ENCODE data around the gene GRIPAP1. TPM values are rescaled to one million over a fixed set of nuclear protein-coding genes. Genes with fewer than 3 reads are reported as not detected.

The GRIPAP1 gene
- total RNA-seq, 3 donors from 2014 or later: 31.4 to 47.2 (median 34.1) TPM

GRCh38 chrX:48969471-48969870, 32.6 kb downstream of the GRIPAP1 start:
- no peak for TF ChIP-seq CTCF (IDR thresholded peaks at IDR 0.05)
- TF ChIP-seq POLR2A (IDR thresholded peaks at IDR 0.05): no peak
- TF ChIP-seq POLR2AphosphoS5 (IDR thresholded peaks at IDR 0.05): no peak
- no peaks in the 10 kb centered on the region for H3K4me1 ChIP-seq
- peaks cover 0 to 50% of the 10 kb centered on the region in 2 donors for H3K27me3 ChIP-seq
- no peaks in the 10 kb centered on the region for H3K36me3 ChIP-seq
- no peak for DNase-seq (ENCODE audit: low spot score in 2 of 2)
- H3K4me3 ChIP-seq: no peak overlapping the region
- no peak overlapping the region for H3K27ac ChIP-seq
- intact Hi-C loops (cut with DNase I; ENCODE audit: low total_unique reads): no loop called here
- no peaks in the 10 kb centered on the region for H3K9me3 ChIP-seq

GRCh38 chrX:48968377-48968776, 33.7 kb downstream of the GRIPAP1 start:
- H3K4me3 ChIP-seq: no peak overlapping the region
- no peaks in the 10 kb centered on the region for H3K36me3 ChIP-seq
- peaks cover 0 to 45% of the 10 kb centered on the region in 2 donors for H3K27me3 ChIP-seq
- H3K27ac ChIP-seq: no peak overlapping the region
- no peak for DNase-seq (ENCODE audit: low spot score in 2 of 2)
- H3K4me1 ChIP-seq: no peaks in the 10 kb centered on the region
- intact Hi-C loops (cut with DNase I; ENCODE audit: low total_unique reads): no loop called here
- TF ChIP-seq CTCF (IDR thresholded peaks at IDR 0.05): no peak
- TF ChIP-seq POLR2AphosphoS5 (IDR thresholded peaks at IDR 0.05): no peak
- TF ChIP-seq POLR2A (IDR thresholded peaks at IDR 0.05): no peak
- no peaks in the 10 kb centered on the region for H3K9me3 ChIP-seq

- Histone ChIP-seq H3K27me3 (peaks cover 0 to 37% of the 10 kb centered on the region in 2 donors), H3K4me3 (no peak overlapping the region), H3K9me3 (no peaks in the 10 kb centered on the region), H3K36me3 (no peaks in the 10 kb centered on the region), H3K27ac (no peak overlapping the region), H3K4me1 (no peaks in the 10 kb centered on the region)
- DNase-seq (ENCODE audit: low spot score in 2 of 2): no peak
- intact Hi-C loops (cut with DNase I; ENCODE audit: low total_unique reads): no loop called here
- TF ChIP-seq POLR2A (IDR thresholded peaks at IDR 0.05) (no peak), POLR2AphosphoS5 (IDR thresholded peaks at IDR 0.05) (no peak), CTCF (IDR thresholded peaks at IDR 0.05) (no peak)
Measured at GRCh38 chrX:48966796-48967579, 35.1 kb downstream of the GRIPAP1 start.

- TF ChIP-seq CTCF (IDR thresholded peaks at IDR 0.05) (no peak), POLR2A (IDR thresholded peaks at IDR 0.05) (no peak), POLR2AphosphoS5 (IDR thresholded peaks at IDR 0.05) (no peak)
- Histone ChIP-seq H3K27ac (no peak overlapping the region), H3K27me3 (peaks cover 0 to 36% of the 10 kb centered on the region in 2 donors), H3K36me3 (no peaks in the 10 kb centered on the region), H3K4me1 (no peaks in the 10 kb centered on the region), H3K4me3 (no peak overlapping the region), H3K9me3 (no peaks in the 10 kb centered on the region)
- no peak for DNase-seq (ENCODE audit: low spot score in 2 of 2)
- intact Hi-C loops (cut with DNase I; ENCODE audit: low total_unique reads): no loop called here
Measured at GRCh38 chrX:48965959-48966358, 36.1 kb downstream of the GRIPAP1 start.

GRCh38 chrX:48961585-48962091, 40.4 kb downstream of the GRIPAP1 start:
- TF ChIP-seq POLR2A (IDR thresholded peaks at IDR 0.05) (no peak), CTCF (IDR thresholded peaks at IDR 0.05) (no peak), POLR2AphosphoS5 (IDR thresholded peaks at IDR 0.05) (no peak)
- H3K4me3 ChIP-seq: no peak overlapping the region
- H3K27ac ChIP-seq: no peak overlapping the region
- peaks cover 0 to 28% of the 10 kb centered on the region in 2 donors for H3K27me3 ChIP-seq
- H3K4me1 ChIP-seq: no peaks in the 10 kb centered on the region
- H3K36me3 ChIP-seq: no peaks in the 10 kb centered on the region
- no peak for DNase-seq (ENCODE audit: low spot score in 2 of 2)
- no peaks in the 10 kb centered on the region for H3K9me3 ChIP-seq
- intact Hi-C loops (cut with DNase I; ENCODE audit: low total_unique reads): no loop called here
